ENCODE results near the gene ATP11B.

ATP11B gene

GRCh38 chr3:182959474-182960350 lies 166.4 kb downstream of the ATP11B start:
- DNase-seq (ENCODE audit: low spot score in 2 of 2) (no peak), ATAC-seq (replicated peaks; ENCODE audit: extremely low read depth, poor library complexity, severe bottlenecking) (no peak)
- H3K4me3 Mint-ChIP-seq = no peak overlapping the region
- peak overlapping the region; percentile 32 for H3K27ac Mint-ChIP-seq (ENCODE audit: low read depth)
- H3K36me3 Mint-ChIP-seq (ENCODE audit: insufficient read depth) = peaks cover 22% of the 10 kb centered on the region
- no peaks in the 10 kb centered on the region for H3K27me3 Mint-ChIP-seq
- no peaks in the 10 kb centered on the region for H3K9me3 Mint-ChIP-seq
- peaks cover 22% of the 10 kb centered on the region for H3K4me1 Mint-ChIP-seq

- Mint-ChIP-seq H3K4me3 (no peak overlapping the region), H3K27me3 (no peaks in the 10 kb centered on the region), H3K4me1 (peaks cover 33% of the 10 kb centered on the region), H3K36me3 (ENCODE audit: insufficient read depth) (peaks cover 18% of the 10 kb centered on the region), H3K9me3 (no peaks in the 10 kb centered on the region), H3K27ac (ENCODE audit: low read depth) (peak overlapping the region; percentile 44)
- no peak for ATAC-seq (replicated peaks; ENCODE audit: extremely low read depth, poor library complexity, severe bottlenecking)
- no peak for DNase-seq (ENCODE audit: low spot score in 2 of 2)
Measured at GRCh38 chr3:182962166-182962565, 168.9 kb downstream of the ATP11B start.

DNA sequence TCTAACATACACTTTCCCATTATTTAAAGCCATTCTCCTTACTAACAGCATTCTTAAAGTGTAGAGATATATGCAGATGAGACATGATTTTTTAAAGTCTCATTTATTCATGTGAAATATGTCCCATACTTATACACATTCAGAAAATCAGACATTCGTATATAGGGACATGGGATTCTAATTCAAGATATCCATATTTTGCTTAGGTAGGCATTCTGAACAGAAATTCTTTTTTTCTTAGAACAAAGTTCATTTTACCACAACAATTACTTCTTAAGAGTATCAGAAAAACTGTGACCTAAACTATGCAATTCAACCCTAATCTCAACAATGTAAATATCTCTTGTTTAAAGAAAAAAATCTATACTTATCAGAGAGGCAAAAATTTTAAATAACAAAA lies 170.9 kb downstream of the ATP11B start:
- no peaks in the 10 kb centered on the region for H3K27me3 Mint-ChIP-seq
- peaks cover 13% of the 10 kb centered on the region for H3K36me3 Mint-ChIP-seq (ENCODE audit: insufficient read depth)
- DNase-seq (ENCODE audit: low spot score in 2 of 2) = no peak
- H3K4me1 Mint-ChIP-seq = peaks cover 47% of the 10 kb centered on the region
- ATAC-seq (replicated peaks; ENCODE audit: extremely low read depth, poor library complexity, severe bottlenecking) = no peak
- no peaks in the 10 kb centered on the region for H3K9me3 Mint-ChIP-seq
- no peak overlapping the region for H3K27ac Mint-ChIP-seq (ENCODE audit: low read depth)
- H3K4me3 Mint-ChIP-seq = no peak overlapping the region

DNA sequence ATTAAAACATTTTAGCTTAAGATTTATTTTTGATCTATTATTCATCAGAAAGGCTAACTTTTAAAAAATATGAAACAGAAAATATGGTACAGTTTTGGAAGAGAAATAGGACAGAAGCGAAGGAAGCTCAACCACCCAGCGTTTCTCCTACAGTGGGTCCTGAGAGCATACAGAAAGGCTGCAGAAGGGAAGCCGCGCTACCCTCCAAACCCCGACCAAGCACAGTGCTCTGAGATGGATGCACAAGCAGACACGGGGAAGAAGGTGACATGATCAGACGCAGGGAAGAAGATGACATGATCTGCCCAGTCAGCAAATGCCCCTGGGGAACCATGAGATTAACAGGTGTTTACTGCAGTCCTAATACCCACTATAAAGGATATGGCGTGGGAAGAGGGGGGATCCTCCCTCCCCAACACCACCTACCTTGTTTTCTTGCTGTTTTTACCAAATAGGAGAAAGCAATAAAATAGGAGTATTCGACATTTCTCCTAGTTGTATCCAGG lies 172.6 kb downstream of the ATP11B start:
- Mint-ChIP-seq H3K4me3 (no peak overlapping the region), H3K27ac (ENCODE audit: low read depth) (peak overlapping the region; percentile 73), H3K9me3 (no peaks in the 10 kb centered on the region), H3K27me3 (no peaks in the 10 kb centered on the region), H3K4me1 (peaks cover 48% of the 10 kb centered on the region), H3K36me3 (ENCODE audit: insufficient read depth) (peaks cover 3% of the 10 kb centered on the region)
- DNase-seq (ENCODE audit: low spot score in 2 of 2) = no peak
- ATAC-seq (replicated peaks; ENCODE audit: extremely low read depth, poor library complexity, severe bottlenecking) = no peak

DNA sequence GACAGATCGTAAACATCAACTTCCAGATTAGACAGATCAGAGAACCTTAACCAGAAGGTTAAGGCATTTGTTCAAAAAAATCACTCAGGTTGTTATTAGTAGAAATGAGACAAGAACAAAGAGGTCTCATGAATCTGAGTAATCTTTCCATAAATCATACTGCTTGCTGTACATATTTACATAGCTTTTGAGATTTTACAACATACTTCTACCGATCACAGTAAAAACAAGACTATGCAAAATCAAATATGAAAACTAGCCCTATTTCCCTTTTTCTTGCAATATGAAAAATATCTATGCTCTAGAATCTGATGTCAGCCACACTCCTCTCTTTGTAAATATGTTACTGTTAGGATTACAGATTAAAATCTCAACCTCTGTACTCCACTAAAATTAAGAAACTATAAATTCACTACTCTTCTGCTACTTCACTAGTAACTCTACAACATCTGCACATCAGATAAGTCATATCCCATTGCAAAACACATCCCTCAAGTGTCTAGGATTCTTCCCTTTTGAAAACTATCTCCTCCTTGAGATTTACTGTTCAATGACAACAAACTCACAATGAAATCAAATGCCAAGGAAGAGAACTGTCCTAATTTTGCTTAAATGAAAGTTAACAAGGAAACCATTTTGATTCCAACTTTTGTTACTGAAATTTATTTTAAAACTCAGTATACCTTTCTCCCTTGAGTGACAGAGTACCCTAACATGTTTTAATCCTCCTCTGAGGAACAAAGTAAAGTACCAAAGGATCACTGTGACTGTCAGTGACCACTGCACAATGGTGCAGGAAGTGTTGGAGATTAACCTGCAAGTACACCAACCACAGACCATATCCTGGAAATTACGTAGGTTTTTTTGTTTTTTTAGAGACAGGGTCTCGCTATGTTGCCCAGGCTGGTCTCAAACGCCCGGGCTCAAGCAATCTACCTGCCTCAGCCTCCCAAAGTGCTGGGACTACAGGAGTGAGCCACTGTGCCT lies 174.2 kb downstream of the ATP11B start:
- ATAC-seq (replicated peaks; ENCODE audit: extremely low read depth, poor library complexity, severe bottlenecking) = peak; percentile 73
- no peaks in the 10 kb centered on the region for H3K9me3 Mint-ChIP-seq
- H3K27me3 Mint-ChIP-seq = no peaks in the 10 kb centered on the region
- peak overlapping the region; percentile 9 for H3K4me3 Mint-ChIP-seq
- peaks cover 5% of the 10 kb centered on the region for H3K36me3 Mint-ChIP-seq (ENCODE audit: insufficient read depth)
- H3K4me1 Mint-ChIP-seq = peaks cover 48% of the 10 kb centered on the region
- no peak for DNase-seq (ENCODE audit: low spot score in 2 of 2)
- H3K27ac Mint-ChIP-seq (ENCODE audit: low read depth) = peak overlapping the region; percentile 34

DNA sequence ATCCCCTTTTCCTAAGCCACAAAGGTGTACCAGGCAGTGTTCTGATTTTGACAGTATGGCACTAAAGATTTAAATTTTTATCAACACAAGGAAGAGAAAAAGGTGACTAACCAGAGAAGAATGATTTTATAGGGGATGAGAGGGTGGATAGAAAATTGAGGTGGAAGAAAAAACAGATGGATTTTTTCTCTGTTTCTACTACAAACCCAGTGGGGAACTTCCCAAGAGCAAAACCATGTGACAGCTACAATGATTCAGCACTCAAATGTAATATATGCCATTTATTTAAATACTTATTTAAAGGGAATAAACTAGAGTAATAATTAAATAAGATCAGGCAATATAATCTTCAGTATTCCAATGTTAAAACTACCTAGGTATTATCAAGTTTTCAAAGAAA lies 176.0 kb downstream of the ATP11B start:
- Mint-ChIP-seq H3K4me3 (no peak overlapping the region), H3K27me3 (no peaks in the 10 kb centered on the region), H3K9me3 (no peaks in the 10 kb centered on the region), H3K36me3 (ENCODE audit: insufficient read depth) (peaks cover 4% of the 10 kb centered on the region), H3K4me1 (peaks cover 46% of the 10 kb centered on the region), H3K27ac (ENCODE audit: low read depth) (peak overlapping the region; percentile 25)
- DNase-seq (ENCODE audit: low spot score in 2 of 2) (no peak), ATAC-seq (replicated peaks; ENCODE audit: extremely low read depth, poor library complexity, severe bottlenecking) (no peak)

DNA sequence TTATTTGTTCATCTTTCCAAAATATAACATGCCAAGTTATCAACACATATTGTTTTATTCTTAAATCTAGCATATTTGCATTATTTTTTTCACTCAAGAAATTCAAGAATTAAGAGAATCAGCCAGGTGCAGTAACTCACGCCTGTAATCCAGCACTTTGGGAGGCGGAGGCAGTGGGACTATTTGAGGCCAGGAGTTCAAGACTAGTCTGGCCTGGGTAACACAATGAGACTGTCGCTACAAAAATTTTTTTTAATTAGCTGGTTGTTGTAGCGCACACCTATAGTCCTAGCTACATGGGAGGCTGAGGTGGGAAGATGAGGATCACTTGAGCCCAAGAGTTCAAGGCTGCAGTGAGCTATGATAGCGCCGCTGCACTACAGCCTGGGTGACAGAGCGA lies 176.5 kb downstream of the ATP11B start:
- Mint-ChIP-seq H3K27ac (ENCODE audit: low read depth) (no peak overlapping the region), H3K9me3 (no peaks in the 10 kb centered on the region), H3K27me3 (no peaks in the 10 kb centered on the region), H3K4me1 (peaks cover 46% of the 10 kb centered on the region), H3K36me3 (ENCODE audit: insufficient read depth) (peaks cover 4% of the 10 kb centered on the region), H3K4me3 (no peak overlapping the region)
- no peak for DNase-seq (ENCODE audit: low spot score in 2 of 2)
- no peak for ATAC-seq (replicated peaks; ENCODE audit: extremely low read depth, poor library complexity, severe bottlenecking)

- H3K4me1 Mint-ChIP-seq = peaks cover 47% of the 10 kb centered on the region
- no peak overlapping the region for H3K4me3 Mint-ChIP-seq
- H3K9me3 Mint-ChIP-seq = no peaks in the 10 kb centered on the region
- no peak overlapping the region for H3K27ac Mint-ChIP-seq (ENCODE audit: low read depth)
- ATAC-seq (replicated peaks; ENCODE audit: extremely low read depth, poor library complexity, severe bottlenecking) (no peak), DNase-seq (ENCODE audit: low spot score in 2 of 2) (no peak)
- H3K27me3 Mint-ChIP-seq = no peaks in the 10 kb centered on the region
- peaks cover 4% of the 10 kb centered on the region for H3K36me3 Mint-ChIP-seq (ENCODE audit: insufficient read depth)
Measured at GRCh38 chr3:182970811-182971418, 177.6 kb downstream of the ATP11B start.
